Measurements from ENCODE around the gene ANKAR.
A peak's percentile ranks its signal among the peaks of the same experiment; 100 is the strongest.
"Not testable (repeated sequence)": the region's sequence is repeated elsewhere in the genome, so short reads cannot be mapped to it uniquely, and the experiment has no call there.

Gene ANKAR

GRCh38 chr2:189685540-189686229 is 11.2 kb downstream of the ANKAR start:
- H3K9me3 Mint-ChIP-seq: no peaks in the 10 kb centered on the region
- H3K27me3 Mint-ChIP-seq (ENCODE audit: low read depth): no peaks in the 10 kb centered on the region
- H3K4me1 Mint-ChIP-seq: peaks cover 9% of the 10 kb centered on the region
- H3K4me3 Mint-ChIP-seq: no peak overlapping the region
- TF ChIP-seq, protein P1, sequence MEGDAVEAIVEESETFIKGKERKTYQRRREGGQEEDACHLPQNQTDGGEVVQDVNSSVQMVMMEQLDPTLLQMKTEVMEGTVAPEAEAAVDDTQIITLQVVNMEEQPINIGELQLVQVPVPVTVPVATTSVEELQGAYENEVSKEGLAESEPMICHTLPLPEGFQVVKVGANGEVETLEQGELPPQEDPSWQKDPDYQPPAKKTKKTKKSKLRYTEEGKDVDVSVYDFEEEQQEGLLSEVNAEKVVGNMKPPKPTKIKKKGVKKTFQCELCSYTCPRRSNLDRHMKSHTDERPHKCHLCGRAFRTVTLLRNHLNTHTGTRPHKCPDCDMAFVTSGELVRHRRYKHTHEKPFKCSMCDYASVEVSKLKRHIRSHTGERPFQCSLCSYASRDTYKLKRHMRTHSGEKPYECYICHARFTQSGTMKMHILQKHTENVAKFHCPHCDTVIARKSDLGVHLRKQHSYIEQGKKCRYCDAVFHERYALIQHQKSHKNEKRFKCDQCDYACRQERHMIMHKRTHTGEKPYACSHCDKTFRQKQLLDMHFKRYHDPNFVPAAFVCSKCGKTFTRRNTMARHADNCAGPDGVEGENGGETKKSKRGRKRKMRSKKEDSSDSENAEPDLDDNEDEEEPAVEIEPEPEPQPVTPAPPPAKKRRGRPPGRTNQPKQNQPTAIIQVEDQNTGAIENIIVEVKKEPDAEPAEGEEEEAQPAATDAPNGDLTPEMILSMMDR (IDR thresholded peaks at IDR 0.05; ENCODE audit: unreplicated experiment in 3 of 3): no peak
- no peaks in the 10 kb centered on the region for H3K36me3 Mint-ChIP-seq (ENCODE audit: low read depth)
- H3K27ac Mint-ChIP-seq: peak overlapping the region; percentile 69 to 80 (median 77)

DNA sequence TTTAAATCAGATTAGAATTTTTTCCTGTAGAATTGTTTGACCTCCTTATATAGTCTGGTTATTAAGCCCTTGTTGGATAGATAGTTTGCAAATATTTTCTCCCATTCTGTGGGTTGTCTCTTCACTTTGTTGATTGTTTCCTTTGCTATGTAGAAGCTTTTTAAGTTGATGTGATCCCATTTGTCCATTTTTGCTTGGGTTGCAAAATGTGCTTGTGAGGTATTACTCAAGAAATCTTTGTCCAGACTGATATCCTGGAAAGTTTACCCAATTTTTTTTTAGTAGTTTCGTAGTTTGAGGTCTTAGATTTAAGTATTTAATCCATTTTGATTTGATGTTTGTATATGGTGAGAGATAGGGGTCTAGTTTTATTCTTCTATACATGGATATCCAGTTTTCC is 13.3 kb downstream of the ANKAR start:
- not testable (repeated sequence) for H3K4me3 Mint-ChIP-seq; H3K4me1 Mint-ChIP-seq; H3K36me3 Mint-ChIP-seq (ENCODE audit: low read depth); H3K9me3 Mint-ChIP-seq; H3K27ac Mint-ChIP-seq; H3K27me3 Mint-ChIP-seq (ENCODE audit: low read depth)

DNA sequence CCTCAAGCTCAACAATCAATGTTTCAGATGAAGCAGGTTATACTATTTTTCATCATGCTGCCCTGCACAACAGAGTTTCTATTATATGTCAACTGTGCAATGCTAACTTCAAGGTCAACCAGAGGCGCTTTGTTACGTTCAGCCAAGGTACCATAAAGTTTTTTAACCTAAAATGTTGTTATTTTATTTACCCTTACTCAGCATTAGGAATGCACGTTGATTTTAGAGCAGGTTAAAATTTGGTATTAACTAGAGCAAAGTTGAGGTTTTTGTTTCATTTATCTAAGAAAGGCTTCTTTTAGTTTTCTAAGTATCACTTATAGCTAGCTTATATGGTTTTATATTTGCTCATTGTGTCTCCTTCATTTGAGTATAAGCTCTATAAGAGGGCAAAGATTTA is 21.8 kb downstream of the ANKAR start:
- Mint-ChIP-seq H3K27me3 (ENCODE audit: low read depth) (no peaks in the 10 kb centered on the region), H3K4me1 (no peaks in the 10 kb centered on the region), H3K9me3 (no peaks in the 10 kb centered on the region), H3K4me3 (no peak overlapping the region), H3K27ac (no peak overlapping the region), H3K36me3 (ENCODE audit: low read depth) (peaks cover 9% of the 10 kb centered on the region)
- TF ChIP-seq, protein P1 (IDR thresholded peaks at IDR 0.05; ENCODE audit: unreplicated experiment in 3 of 3): no peak

GRCh38 chr2:189698020-189698887 is 23.8 kb downstream of the ANKAR start:
- Mint-ChIP-seq H3K4me1 (no peaks in the 10 kb centered on the region), H3K4me3 (no peak overlapping the region), H3K27me3 (ENCODE audit: low read depth) (no peaks in the 10 kb centered on the region), H3K36me3 (ENCODE audit: low read depth) (peaks cover 4% of the 10 kb centered on the region), H3K9me3 (no peaks in the 10 kb centered on the region), H3K27ac (no peak overlapping the region)
- TF ChIP-seq, protein P1 (IDR thresholded peaks at IDR 0.05; ENCODE audit: unreplicated experiment in 3 of 3): peak; percentile 66 to 74 (median 66)

DNA sequence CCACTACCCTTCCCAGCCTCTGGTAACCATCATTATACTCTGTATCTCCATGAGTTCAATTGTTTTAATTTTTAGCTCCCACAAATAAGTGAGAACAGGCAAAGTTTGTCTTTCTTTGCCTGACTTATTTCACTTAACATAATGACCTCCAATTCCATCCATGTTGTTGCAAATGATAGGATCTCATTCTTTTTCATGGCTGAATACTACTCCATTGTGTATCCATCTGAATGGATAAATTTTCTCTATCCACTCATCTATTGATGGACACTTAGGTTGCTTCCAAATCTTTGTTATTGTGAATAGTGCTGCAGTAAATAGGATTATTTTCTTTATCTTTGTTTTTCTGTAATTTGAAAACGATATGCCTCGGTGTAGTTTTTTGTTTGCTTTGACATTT is 26.2 kb downstream of the ANKAR start:
- Mint-ChIP-seq H3K27me3 (ENCODE audit: low read depth) (no peaks in the 10 kb centered on the region), H3K27ac (no peak overlapping the region), H3K4me3 (no peak overlapping the region), H3K9me3 (no peaks in the 10 kb centered on the region), H3K4me1 (no peaks in the 10 kb centered on the region), H3K36me3 (ENCODE audit: low read depth) (peaks cover 4% of the 10 kb centered on the region)
- TF ChIP-seq, protein P1 (IDR thresholded peaks at IDR 0.05; ENCODE audit: unreplicated experiment in 3 of 3): no peak

GRCh38 chr2:189702071-189702470 is 27.6 kb downstream of the ANKAR start:
- no peaks in the 10 kb centered on the region for H3K4me1 Mint-ChIP-seq
- no peaks in the 10 kb centered on the region for H3K27me3 Mint-ChIP-seq (ENCODE audit: low read depth)
- H3K4me3 Mint-ChIP-seq: no peak overlapping the region
- TF ChIP-seq, protein P1 (IDR thresholded peaks at IDR 0.05; ENCODE audit: unreplicated experiment in 3 of 3): no peak
- peaks cover 4% of the 10 kb centered on the region for H3K36me3 Mint-ChIP-seq (ENCODE audit: low read depth)
- H3K27ac Mint-ChIP-seq: no peak overlapping the region
- no peaks in the 10 kb centered on the region for H3K9me3 Mint-ChIP-seq
